Amniotic epithelial cell (primary cell): Measurements from ENCODE around the gene DISP2.

ENCODE experiments used
- DNase-seq: peaks from one replicate; pipeline ENCODE4 v3.0.0-alpha.2; 2010; ENCODE audit warnings: low read depth

Gene DISP2

DNA sequence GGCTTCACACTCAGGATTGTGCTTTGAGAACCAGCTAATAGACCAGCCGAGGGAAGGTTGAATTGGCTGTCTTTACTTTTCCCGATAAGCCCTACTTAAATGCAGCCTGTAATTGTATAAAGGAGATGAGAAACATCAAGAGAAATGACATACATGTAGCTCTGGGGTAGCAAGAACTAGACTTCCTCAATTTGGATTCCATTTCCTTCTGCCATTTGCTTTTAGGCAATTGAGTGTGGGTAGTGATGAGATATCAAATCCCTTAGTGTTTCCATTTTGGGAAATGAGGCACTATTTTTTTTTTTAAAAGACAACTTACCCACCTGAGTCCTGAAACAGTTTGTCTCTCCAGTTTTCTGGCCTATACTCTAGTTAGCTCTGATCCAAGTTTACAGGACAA lies 32.3 kb upstream of the DISP2 start:
- DNase-seq = no peak

DNA sequence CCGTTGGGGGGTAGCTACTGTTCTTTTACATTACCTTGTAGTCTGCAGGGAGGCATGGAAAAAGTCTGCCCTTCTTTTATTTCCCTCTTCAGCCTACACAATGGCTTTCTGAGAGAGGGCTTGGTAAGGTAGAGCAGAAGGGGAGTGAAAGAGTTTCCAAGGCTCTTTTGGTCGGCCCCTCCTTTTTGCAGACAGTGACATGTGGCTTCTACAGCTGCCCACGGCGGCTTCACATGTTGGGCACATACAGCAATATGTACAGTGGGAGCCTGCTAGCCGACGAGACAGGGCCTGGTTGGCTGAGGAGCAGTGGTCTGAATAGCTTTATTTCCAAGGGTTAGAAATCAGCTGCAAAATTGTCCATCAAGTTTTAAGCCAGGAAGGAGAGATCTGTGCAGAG lies 30.6 kb upstream of the DISP2 start:
- DNase-seq = no peak

DNA sequence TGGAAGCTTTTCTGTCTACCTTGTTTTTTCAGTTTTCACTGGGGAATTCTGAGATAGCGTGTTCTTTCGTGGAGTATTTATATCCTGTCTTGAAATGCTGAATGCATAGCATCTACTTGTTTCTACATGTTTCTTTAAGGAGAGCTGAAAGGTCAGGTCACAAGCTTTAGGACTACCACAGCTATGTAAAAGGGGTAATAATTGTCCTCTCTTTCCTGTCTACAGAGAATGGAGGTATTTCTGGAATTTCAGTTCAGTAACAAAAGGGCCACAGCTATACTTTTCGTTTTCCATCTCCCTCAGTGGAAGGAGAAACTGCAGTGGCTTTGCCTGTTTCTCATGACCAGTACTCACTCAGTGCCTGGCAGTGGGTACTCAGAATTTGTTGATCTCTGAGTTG lies 29.8 kb upstream of the DISP2 start:
- peak; percentile 86 for DNase-seq

DNA sequence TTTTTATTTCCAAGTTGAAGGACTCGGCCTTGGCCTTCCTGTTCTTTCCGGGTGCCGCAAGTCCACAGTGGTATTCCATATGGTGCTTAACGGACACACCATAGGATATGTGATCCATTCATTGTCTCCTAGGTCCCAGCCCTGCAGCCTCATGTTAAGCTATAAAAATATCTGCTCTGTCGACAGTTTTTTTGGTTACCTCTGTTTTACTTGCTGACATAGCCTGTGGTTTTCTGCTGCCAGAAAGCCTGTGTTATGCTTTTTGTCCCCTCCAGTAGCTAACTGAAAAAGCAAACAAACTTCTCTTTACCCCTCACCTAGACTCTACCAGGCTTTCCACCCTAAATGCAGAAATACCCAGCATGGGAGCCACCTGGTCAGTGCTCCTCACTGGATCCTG lies 29.3 kb upstream of the DISP2 start:
- no peak for DNase-seq

DNA sequence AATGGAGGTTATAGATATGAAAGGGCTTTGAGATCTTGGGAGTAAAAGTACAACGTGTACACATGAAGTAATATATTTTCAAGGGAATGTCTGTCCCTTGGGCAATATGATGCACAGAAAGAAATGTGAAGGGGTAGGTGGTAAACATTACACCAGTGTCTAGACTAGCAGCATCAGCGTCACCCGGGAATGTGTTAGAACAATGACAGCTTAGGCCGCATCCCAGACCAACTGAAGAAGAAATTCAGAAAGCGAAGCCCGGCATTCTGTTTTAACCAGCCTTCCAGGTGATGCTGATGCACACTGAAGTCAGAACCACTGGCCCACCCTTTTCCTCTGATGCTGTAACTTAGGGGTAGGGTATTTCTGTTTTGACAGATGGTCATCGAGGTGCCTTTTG lies 28.2 kb upstream of the DISP2 start:
- DNase-seq = peak; percentile 80

DNA sequence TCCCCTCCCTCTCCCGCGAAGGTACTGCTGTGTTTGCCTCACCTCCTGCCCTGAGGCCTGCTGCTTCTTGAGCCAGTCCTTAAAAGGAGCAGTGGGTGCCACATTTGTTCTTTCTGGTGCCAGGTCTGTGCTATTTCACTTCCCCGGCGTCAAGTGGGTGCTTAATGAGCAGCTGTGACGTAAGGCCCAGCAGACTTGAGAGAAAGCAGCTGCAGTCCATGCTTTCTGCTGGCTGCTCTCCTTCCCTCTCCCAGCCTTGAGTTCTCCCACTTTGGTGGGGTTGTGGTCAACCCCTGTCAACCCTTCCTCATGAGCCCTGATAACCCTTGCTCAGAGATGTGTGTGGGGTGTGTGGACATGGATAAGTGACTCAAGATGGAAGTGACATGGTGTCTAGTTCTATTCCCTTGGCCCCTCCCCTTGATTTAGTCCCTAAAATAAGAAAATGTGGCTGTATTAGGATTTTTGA lies 27.6 kb upstream of the DISP2 start:
- DNase-seq = peak; percentile 93

DNA sequence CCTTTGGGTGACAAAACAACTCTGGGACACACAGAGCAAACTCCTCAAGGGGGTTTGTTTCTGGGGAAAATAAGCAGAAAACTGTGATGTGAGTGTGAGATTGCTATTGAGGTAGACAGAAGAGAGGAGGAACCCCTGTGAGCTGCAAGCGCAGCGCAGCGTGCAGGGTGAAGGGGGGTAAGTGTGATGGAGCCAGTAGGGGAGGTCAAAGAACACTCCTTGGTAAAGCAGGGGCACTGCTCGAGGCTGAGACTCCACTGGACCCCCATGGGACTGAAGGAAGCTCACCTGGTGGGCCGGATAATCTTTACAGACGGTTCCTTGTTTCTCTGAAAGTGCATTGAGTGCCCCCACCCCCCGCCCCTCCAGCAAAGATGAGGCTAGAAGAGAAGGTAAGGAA lies 27.0 kb upstream of the DISP2 start:
- DNase-seq = no peak

DNA sequence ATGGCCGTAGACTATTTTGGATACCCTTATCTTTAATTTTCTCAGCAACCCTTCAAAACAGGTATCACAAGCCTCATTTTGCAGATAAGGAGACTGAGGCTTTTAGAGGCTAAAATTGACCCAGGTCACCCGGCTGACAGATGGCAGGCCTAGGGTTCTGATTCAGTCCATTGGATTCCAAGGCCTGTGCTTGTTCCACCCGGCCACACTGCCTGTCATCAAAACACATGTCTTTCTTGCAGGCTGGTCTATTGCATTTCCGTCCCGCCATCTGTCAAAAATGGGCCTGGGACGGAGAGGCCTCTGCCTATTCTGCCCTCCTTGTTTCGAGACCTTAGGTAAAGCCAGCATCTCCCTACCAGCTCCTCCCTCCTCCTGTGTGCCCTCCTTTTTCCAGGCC lies 26.4 kb upstream of the DISP2 start:
- no peak for DNase-seq

DNA sequence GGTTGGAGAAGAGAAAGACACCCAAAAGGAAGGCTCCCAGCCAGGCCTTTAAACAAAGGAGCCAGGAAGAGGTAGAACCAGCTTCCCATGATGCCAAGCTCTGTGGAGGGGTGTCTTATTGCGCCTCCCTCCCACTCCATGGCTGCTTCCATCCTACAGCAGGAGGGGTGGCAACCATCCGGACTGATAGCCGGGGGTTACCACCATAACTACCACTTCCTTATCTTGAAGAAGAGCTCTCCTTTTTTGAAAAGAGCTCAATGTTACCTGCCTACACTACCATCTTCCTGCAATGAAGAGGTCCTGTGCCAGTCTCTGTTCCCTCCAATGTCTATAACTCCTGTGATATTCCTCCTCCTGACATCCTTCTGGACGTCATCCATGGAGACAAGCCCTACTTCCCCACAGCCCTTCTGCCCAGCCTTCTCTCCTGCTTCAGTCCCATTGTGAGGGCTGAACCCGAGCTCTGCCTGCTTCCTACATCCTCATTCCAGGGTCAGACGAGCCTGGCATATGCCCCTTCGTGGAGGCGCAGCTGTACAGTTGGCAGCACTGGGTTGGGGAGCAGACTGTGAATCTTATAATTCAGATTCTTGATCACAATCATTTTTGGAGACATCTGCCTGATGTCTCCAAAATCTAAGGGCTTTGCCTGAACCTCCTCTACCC lies 25.8 kb upstream of the DISP2 start:
- no peak for DNase-seq

DNA sequence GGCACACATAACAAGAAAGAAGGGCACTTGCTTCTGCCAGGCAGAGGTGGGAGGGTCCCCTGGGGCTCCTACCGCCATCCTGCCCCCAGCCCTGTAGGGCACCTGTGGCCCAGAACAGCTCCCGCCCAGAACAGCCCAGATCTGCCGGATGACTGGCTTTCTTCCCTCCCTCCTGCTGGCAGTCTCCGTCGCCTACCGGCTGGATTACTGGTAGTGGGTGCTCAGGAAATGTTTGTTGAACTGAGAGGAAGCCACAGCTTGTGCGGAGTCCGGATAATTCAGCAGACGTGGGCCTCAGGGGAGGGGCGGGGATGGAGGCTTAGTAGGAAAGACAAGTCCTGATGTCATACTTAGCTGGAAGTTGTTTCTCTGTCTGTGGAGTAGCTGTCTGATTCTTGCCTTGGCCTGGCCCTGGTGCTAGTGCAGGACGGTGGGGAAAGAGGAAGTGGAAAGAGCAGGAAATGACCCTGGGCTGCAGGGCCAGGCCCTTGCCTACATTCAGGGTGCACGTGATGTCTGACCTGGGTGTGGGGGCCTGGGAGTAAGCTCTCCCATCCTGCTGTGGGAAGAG lies 24.0 kb upstream of the DISP2 start:
- DNase-seq = peak; percentile 81

DNA sequence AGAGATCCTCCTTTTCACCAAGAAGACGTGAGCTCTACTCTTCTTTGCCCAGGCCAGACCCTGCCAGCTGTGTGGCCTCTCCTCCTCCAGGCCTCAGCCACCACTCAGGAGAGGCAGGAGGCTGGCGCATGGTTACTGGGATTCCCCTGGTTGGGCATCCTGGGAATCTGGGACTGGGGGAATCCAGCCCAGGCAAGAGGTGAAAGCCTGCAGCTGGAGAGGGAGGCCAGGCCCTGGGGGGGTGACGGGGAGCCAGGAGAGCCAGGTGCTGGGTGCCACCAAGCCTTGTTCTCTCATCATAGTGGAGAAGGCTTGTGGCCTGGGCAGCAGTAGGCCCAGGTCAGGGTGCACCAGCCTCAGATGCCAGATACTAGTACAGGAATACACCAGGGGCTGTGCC lies 23.5 kb upstream of the DISP2 start:
- no peak for DNase-seq

DNA sequence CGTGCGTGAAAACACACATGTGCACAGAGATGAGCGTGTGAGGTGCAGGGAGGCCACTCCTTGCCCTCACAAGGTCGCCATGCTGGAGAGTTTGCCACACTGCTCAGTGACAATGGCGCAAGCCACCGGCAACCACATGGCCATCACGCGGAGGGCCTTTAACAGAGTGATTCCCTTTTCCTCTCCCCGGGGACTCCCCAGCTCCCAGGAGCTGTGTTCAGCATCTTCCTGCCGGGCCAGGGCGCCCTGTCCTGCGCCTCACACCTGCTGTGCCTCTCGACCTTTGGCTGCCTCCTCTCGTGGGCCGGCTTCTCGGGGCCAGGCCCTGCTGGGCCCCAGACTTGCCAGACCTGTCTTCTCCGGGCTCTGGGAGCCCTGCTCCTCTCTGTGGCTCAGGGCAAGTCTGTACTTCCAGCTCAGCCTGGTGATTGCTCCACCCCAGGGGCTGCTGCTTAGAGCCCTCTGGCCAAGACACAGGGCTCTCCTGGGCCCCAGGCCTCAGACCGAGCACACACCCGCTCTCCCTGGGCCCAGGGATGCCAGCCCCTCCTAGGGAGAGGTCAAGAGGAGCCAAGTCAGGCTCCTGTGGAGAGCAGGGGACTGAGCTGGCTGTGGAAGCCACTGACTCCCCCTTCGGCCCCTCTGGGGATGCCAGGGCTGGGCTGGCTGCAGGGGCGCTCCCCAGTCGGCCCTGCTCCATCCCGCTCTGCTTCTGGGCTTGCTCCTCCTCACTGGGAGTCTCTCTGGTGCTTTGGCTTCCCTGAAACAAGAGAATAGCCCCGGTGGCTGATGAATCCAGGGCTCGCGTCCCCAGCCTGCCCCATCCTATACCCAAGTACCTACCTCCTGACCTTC lies 22.9 kb upstream of the DISP2 start:
- no peak for DNase-seq

DNA sequence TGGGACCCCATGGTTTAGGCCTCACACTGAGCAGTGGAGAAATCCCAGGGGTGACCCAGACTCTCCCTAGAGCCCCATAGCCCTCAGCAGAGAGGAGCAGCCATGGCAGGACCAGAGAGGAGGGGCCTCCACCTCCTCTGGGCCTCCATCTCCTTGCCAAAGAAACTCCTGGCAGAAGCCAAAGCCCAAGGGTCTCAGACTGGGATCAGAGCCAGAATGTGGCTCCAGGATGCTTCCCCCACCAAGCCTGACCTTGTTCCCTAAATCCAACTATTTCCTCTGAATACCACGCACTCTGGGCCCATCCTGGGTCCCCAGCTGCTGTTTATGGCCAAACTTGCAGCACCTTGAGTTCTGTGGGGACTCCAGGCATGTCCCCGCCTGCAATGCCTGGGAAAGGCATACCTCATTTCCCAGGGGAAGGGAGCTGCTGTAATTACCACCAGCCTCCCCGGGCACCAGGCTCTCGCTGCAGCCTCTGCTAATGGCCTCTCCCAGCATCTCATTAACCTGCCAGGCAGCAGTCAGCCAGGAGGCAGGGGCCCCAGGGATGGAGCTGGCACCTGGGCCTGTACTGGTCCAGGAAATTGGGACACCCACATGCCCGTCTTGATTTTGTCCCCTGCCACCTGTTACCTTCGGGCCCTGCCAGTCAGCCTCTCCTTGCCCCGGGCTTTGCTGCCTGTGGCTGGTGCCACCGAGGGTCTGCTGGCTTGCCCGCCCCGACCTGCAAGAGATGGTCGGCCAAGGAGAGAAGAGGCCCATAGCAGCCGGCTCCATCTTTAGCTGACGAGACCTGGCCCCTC lies 21.9 kb upstream of the DISP2 start:
- DNase-seq = no peak

DNA sequence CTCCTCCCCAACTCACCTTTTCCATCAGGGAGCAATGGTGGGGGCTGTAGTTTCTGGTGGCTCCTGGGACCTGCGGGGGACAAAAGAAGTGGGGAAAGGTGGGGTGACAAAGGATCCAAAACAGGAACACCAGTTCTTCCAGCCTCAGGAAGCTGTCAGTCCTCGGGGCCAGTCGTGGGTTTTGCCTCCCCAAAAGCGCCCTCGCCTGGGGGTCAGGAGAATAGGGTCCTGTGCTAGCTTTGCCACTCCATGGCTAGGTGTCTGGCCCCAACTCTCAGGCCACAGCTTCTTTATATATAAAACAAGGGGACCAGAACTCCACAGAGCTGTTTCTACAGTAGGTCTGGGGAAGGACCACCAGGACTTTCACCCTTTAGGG lies 21.3 kb upstream of the DISP2 start:
- DNase-seq = no peak

DNA sequence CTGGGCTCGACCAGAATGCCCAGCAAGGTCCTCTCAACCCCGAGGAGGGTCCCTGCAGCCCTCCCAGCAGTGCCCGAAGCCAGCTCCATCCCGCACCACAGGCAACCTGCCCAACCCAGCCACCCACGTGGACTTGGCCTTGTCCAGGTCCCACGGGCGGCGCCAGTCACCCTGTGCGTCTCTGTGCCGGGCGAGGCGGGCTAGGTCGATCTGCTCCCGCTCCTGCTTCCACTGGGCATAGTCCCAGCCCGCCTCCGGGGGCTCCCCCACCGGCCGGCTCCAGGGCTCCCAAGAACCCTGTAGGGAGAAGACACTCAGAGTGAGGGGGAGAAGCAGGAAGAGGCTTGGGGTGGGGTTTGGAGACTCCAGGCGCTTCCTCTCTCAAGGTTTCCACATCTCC lies 20.4 kb upstream of the DISP2 start:
- no peak for DNase-seq

DNA sequence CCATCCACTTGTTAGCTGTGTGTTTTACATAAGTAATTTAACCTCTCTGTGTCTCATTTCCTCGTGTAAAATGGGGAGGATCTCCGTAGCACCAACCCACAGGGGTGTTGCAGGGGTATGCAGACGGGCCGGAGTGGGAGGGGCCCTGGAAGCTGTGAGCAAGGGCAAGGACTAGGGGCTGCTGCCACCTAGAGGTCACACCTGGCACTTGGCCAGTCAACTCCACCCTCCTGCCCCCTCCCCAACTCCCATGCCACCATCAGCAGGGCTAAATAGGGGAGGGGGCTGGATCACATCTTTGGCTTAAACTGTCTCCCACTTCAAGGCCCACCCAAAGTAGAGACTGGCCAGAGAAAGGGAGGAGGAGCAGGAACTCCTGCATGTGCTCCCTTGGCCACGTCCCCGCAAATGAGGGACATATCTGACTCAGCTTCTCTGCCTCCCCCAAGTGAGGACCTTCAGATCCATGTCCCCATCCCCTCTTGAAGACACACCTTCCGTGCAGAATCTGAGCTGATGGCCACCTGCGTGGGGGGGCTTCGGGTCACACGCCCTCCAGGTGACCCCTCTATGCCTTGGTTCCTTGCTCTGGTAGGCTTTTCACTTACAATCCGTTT lies 19.9 kb upstream of the DISP2 start:
- DNase-seq = peak; percentile 64

DNA sequence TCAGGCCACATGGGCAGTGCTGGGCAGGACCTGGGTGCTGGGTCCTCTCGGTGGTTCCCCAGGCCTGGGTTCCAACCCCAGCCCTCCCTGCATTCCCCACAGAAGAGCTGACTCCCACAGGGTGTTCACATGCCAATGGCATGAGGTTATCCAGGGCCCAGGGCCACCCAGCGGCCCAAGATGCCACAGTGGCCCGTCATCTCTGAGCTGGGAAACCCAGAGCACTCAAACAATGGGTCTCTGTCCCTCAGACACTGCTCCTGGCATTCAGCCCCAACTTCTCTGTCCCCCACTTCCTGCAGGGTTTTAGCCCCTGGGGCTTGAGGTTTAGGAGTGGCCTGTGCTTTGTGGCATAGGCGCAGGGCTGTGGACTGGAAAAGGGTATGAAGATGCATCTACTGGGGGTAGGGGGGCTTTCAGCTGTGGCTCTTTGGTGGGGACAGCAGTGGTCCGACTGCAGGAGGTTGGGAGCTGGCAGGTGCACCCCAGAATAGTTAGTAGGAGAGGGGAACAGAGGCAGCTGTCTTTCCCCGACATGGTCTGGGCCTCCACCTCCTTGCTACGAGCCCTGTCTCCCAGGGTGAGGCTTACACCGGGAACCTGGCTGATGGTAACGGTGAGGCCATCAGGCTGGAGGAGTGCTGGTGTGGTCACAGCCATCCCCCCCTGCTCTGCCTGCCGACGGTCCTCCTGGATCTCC lies 18.9 kb upstream of the DISP2 start:
- peak; percentile 81 for DNase-seq

DNA sequence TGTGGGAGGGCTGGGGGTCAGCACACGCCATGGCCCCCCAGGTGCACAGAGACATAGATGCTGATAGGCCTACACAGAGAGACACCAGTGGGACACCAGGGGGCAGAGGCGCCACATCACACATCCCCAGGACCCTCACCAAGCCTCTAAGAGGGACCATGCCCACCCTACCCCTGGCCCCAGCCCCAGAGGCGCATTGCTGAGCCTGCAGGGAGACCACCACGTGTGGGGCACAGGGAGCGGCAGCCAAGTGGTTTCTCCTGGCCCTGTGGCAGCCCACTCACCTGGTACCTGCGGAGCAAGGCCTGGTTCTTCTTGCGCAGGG lies 18.4 kb upstream of the DISP2 start:
- DNase-seq = no peak

DNA sequence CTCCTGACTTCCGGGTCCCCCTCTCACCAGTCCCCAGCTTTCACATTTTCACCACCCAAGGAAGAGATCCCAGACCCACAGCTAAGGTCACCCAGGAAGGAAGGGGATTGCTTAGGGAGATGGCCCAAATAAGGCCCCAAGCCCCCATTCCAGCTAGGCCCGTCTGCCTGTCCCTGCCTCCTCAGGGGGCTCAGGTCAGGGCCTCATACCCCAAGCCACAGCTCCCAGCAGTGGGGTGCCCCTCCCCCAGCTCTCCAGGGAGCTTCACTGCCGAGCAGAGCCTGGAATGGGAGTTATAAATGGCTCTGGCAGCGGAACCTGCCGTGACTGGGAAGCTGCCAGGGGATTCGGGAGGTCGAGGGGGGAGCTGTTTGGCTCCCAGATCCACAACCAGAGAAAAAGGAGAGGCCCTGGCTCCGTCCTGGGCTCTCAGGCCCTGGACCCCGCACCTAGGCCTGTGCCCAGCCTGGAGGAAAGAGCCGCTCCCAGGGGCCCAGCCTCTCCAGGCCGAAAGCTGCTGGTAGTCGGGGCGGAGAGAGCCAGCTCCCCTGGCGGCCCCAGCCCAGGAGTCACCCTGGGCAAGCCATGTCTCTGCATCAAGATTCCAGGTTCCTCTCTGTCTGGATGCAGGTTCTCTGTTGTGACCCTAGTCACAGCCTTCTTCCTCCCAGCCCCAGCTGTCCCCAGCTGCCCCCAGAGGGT lies 17.8 kb upstream of the DISP2 start:
- peak; percentile 58 for DNase-seq

DNA sequence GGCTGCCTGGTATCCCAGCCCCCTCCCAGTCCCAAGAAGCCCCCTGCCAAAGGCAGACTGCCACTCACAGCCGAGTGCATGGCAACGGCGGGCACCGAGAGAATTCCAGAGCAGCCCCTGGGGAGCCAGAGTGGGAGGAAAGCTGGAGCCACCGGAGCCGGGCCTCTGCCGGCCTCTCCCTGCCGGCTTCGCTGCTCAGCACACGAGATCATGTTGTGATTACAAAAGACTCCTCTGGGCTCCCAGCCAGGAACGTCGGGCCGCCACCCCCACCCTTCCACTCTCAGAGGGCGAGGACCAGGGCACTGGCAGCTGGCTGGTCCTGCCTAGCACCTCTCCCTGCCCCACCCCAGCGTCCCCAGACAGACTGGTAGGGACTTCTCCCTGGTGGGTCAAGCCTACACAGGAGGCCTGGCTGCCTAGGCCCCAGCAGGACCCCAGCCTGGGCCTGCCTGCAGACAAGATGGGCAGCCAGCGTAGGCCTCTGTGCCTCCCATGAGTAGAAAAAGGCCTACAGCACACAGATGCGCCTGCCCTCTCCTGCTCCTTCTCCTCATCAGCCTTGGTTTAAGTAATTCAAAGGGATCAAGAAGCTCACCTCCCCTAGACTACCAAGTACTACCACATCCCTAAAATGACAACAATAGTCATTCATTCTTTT lies 17.1 kb upstream of the DISP2 start, which contains the start of gene CCDC9B:
CCDC9B (minus strand) TSS at position 200 of the 661 bp plus-strand sequence; CDS start at position 80, 120 bp downstream.
- DNase-seq = peak; percentile 86
